HUES48 (cell line): Measurements from ENCODE around the gene DGUOK.
"Not testable (repeated sequence)": the region's sequence is repeated elsewhere in the genome, so short reads cannot be mapped to it uniquely, and the experiment has no call there.

Source experiments
- H3K27ac ChIP-seq: one replicate; pipeline ENCODE4 v1.7.0; 2013; ENCODE audit warnings: low read depth, low read length, inconsistent platforms
- H3K27me3 ChIP-seq: 2 replicates; pipeline ENCODE4 v1.6.1; 2013; ENCODE audit warnings: mild to moderate bottlenecking, low read length; ENCODE audit not compliant: control insufficient read depth, insufficient read depth
- H3K36me3 ChIP-seq: 2 replicates; pipeline ENCODE4 v1.6.1; 2013; ENCODE audit warnings: low read length; ENCODE audit not compliant: control insufficient read depth, insufficient read depth
- H3K4me1 ChIP-seq: 2 replicates; pipeline ENCODE4 v1.6.1; 2013; ENCODE audit warnings: mild to moderate bottlenecking, low read length; ENCODE audit not compliant: control insufficient read depth, insufficient read depth
- H3K4me3 ChIP-seq: 2 replicates; pipeline ENCODE4 v1.5.1; 2013; ENCODE audit warnings: mild to moderate bottlenecking, low read depth, low read length
- H3K9ac ChIP-seq: 2 replicates; pipeline ENCODE4 v1.6.1; 2013; ENCODE audit warnings: mild to moderate bottlenecking, low read depth, low read length, moderate library complexity
- H3K9me3 ChIP-seq: 2 replicates; pipeline ENCODE4 v1.6.1; 2013; ENCODE audit warnings: low read length; ENCODE audit not compliant: control insufficient read depth, insufficient read depth

Gene DGUOK

GRCh38 chr2:73926493-73927327 lies at the start of gene DGUOK:
TSS of gene DGUOK (plus strand) at chr2:73926880. CDS start at chr2:73926911, 31 bp downstream.
- Histone ChIP-seq H3K27ac (peak within 1 kb of the TSS; percentile 88), H3K4me1 (peaks cover 13% of the 10 kb centered on the region), H3K4me3 (peak within 1 kb of the TSS; percentile 97), H3K9me3 (no peaks in the 10 kb centered on the region), H3K9ac (peak within 1 kb of the TSS; percentile 97), H3K36me3 (peaks cover under 1% of the 10 kb centered on the region; the same call in 1 of the 2 replicates), H3K27me3 (no peaks in the 10 kb centered on the region)

- H3K9me3 ChIP-seq, result no peaks in the 10 kb centered on the region
- no peaks in the 10 kb centered on the region for H3K36me3 ChIP-seq
- H3K4me1 ChIP-seq, result no peaks in the 10 kb centered on the region
- H3K4me3 ChIP-seq, result no peak overlapping the region
- H3K9ac ChIP-seq, result no peak overlapping the region
- no peaks in the 10 kb centered on the region for H3K27me3 ChIP-seq
- no peak overlapping the region for H3K27ac ChIP-seq
Measured at GRCh38 chr2:73877071-73877802, 49.4 kb upstream of the DGUOK start.

GRCh38 chr2:73877984-73878383 lies 48.7 kb upstream of the DGUOK start:
- H3K9me3 ChIP-seq, H3K4me3 ChIP-seq, H3K27me3 ChIP-seq, H3K36me3 ChIP-seq, H3K4me1 ChIP-seq, H3K27ac ChIP-seq, H3K9ac ChIP-seq: not testable (repeated sequence)

GRCh38 chr2:73885406-73885805 lies 41.3 kb upstream of the DGUOK start:
- Histone ChIP-seq H3K9ac (no peak overlapping the region), H3K4me1 (no peaks in the 10 kb centered on the region), H3K27me3 (no peaks in the 10 kb centered on the region), H3K4me3 (no peak overlapping the region), H3K9me3 (no peaks in the 10 kb centered on the region), H3K36me3 (no peaks in the 10 kb centered on the region), H3K27ac (no peak overlapping the region)

GRCh38 chr2:73886357-73886756 lies 40.3 kb upstream of the DGUOK start:
- Histone ChIP-seq H3K36me3 (no peaks in the 10 kb centered on the region), H3K4me3 (no peak overlapping the region), H3K9ac (no peak overlapping the region), H3K27ac (no peak overlapping the region), H3K9me3 (no peaks in the 10 kb centered on the region), H3K27me3 (no peaks in the 10 kb centered on the region), H3K4me1 (no peaks in the 10 kb centered on the region)

- H3K27me3 ChIP-seq, H3K4me3 ChIP-seq, H3K4me1 ChIP-seq, H3K9ac ChIP-seq, H3K36me3 ChIP-seq, H3K27ac ChIP-seq, H3K9me3 ChIP-seq: not testable (repeated sequence)
Measured at GRCh38 chr2:73887596-73888353, 38.9 kb upstream of the DGUOK start.

GRCh38 chr2:73888388-73888787 lies 38.3 kb upstream of the DGUOK start:
- peaks cover 6% of the 10 kb centered on the region; the same call in 1 of the 2 replicates for H3K4me1 ChIP-seq
- H3K4me3 ChIP-seq, result no peak overlapping the region
- H3K9ac ChIP-seq, result no peak overlapping the region
- H3K9me3 ChIP-seq, result no peaks in the 10 kb centered on the region
- no peak overlapping the region for H3K27ac ChIP-seq
- no peaks in the 10 kb centered on the region for H3K36me3 ChIP-seq
- no peaks in the 10 kb centered on the region for H3K27me3 ChIP-seq

- Histone ChIP-seq H3K4me3 (no peak overlapping the region), H3K36me3 (no peaks in the 10 kb centered on the region), H3K9ac (no peak overlapping the region), H3K4me1 (peaks cover 6% of the 10 kb centered on the region; the same call in 1 of the 2 replicates), H3K27ac (no peak overlapping the region), H3K9me3 (no peaks in the 10 kb centered on the region), H3K27me3 (no peaks in the 10 kb centered on the region)
Measured at GRCh38 chr2:73889206-73889605, 37.5 kb upstream of the DGUOK start.

GRCh38 chr2:73890301-73891092 lies 36.2 kb upstream of the DGUOK start:
- no peaks in the 10 kb centered on the region for H3K9me3 ChIP-seq
- H3K4me3 ChIP-seq, result no peak overlapping the region
- H3K4me1 ChIP-seq, result peaks cover 6% of the 10 kb centered on the region; the same call in 1 of the 2 replicates
- H3K27ac ChIP-seq, result no peak overlapping the region
- H3K9ac ChIP-seq, result no peak overlapping the region
- H3K36me3 ChIP-seq, result no peaks in the 10 kb centered on the region
- H3K27me3 ChIP-seq, result no peaks in the 10 kb centered on the region

- H3K9ac ChIP-seq, result no peak overlapping the region
- no peak overlapping the region for H3K27ac ChIP-seq
- no peaks in the 10 kb centered on the region for H3K27me3 ChIP-seq
- no peaks in the 10 kb centered on the region for H3K36me3 ChIP-seq
- H3K4me1 ChIP-seq, result peaks cover 6% of the 10 kb centered on the region; the same call in 1 of the 2 replicates
- no peaks in the 10 kb centered on the region for H3K9me3 ChIP-seq
- no peak overlapping the region for H3K4me3 ChIP-seq
Measured at GRCh38 chr2:73891276-73891901, 35.3 kb upstream of the DGUOK start.
